Motor neuron (in vitro differentiated cells): ENCODE results near the gene OSBPL10. TPM values are rescaled to one million over a fixed set of nuclear protein-coding genes. Genes with fewer than 3 reads are reported as not detected.

Experiments
- ATAC-seq, 8 experiments: fragments of 200-7000 bp; cut with Tn5 transposase; replicated peaks in 6 of 8; 2 replicates each; pipeline ENCODE4 v1.8.0; 2021; ENCODE audit warnings: mild to moderate bottlenecking in 8 of 8, moderate library complexity in 8 of 8
- H3K27ac ChIP-seq, 2 donors: fragments of 250-450 bp; sonication (Bioruptor Pico); 2 replicates each; pipeline ENCODE4 v1.9.0; 2021; ENCODE audit warnings: antibody characterized with exemption in 2 of 2, mild to moderate bottlenecking in 2 of 2, moderate library complexity in 1 of 2
- H3K4me1 ChIP-seq, 2 donors: fragments of 250-450 bp; sonication (Bioruptor Pico); replicated peaks in 1 of 2; 2 replicates each; pipeline ENCODE4 v1.6.1; 2021; ENCODE audit warnings: antibody characterized with exemption in 2 of 2, mild to moderate bottlenecking in 2 of 2, moderate library complexity in 1 of 2
- H3K4me3 ChIP-seq, 5 donors: fragments of 250-450 bp; sonication (Bioruptor Pico); 2 replicates each; pipeline ENCODE4 v1.9.0; 2021; ENCODE audit warnings: antibody characterized with exemption in 5 of 5, mild to moderate bottlenecking in 5 of 5, moderate library complexity in 4 of 5
- WGBS, 10 experiments: fragments of 450-650 bp; shearing (Covaris generic); methylation state at CpG; one replicate each; pipeline ENCODE4 v1.0.0; 2022; 5-methylcytosine and 5-hydroxymethylcytosine counted together
- in situ Hi-C, 9 experiments: fragments of 400-800 bp; cut with MboI; loops; one replicate each; pipeline ENCODE4 v1.15.0; 2021; ENCODE audit warnings: low sequenced_read_pairs in 9 of 9, low pct_unique_long_range_greater_than_20kb in 2 of 9; ENCODE audit not compliant: unreplicated experiment in 9 of 9
- total RNA-seq, 8 experiments: library from RNA; unstranded; fragments of 300-600 nt; gene quantifications; 2 replicates each; pipeline versions ENCODE4 v1.2.3 to v1.2.4, GENCODE V29; 2022

The OSBPL10 gene
- total RNA-seq, 8 experiments from 2014 or later, result 1.9 to 35.0 (median 2.9) TPM

GRCh38 chr3:31635545-31635944 is 345.5 kb downstream of the OSBPL10 start:
- Histone ChIP-seq H3K4me3 (no peak overlapping the region), H3K27ac (no peak overlapping the region), H3K4me1 (no peaks in the 10 kb centered on the region)
- in situ Hi-C loops, result no loop called here
- WGBS, 10 experiments, result 0 to 100% (median 89%) methylated on average over 1 of the region's 1 CpG; no CpG with 5 or more reads in 3 of the 10 experiments
- peak in 3 of 8 experiments; percentile 35 to 55 (median 48) for ATAC-seq

- ATAC-seq, result peak in 3 of 8 experiments; percentile 32 to 58 (median 45)
- H3K4me1 ChIP-seq, result no peaks in the 10 kb centered on the region
- 0 to 100% (median 83%) methylated on average over 2 of the region's 2 CpGs; no CpG with 5 or more reads in 5 of the 10 experiments for WGBS, 10 experiments
- in situ Hi-C loops, result no loop called here
- no peak overlapping the region for H3K4me3 ChIP-seq
- no peak overlapping the region for H3K27ac ChIP-seq
Measured at GRCh38 chr3:31634476-31634875, 346.6 kb downstream of the OSBPL10 start.

GRCh38 chr3:31629054-31629453 is 352.0 kb downstream of the OSBPL10 start:
- Histone ChIP-seq H3K4me1 (no peaks in the 10 kb centered on the region), H3K27ac (no peak overlapping the region), H3K4me3 (no peak overlapping the region)
- ATAC-seq, result no peak
- WGBS, 10 experiments, result 73 to 100% (median 87%) methylated on average over 1 to 5 of the region's 5 CpGs; no CpG with 5 or more reads in 1 of the 10 experiments
- in situ Hi-C loops, result no loop called here

- no peak for ATAC-seq
- WGBS, 10 experiments, result 31 to 93% (median 84%) methylated on average over 1 to 2 of the region's 2 CpGs
- in situ Hi-C loops, result no loop called here
Measured at GRCh38 chr3:31625358-31625757, 355.7 kb downstream of the OSBPL10 start.

GRCh38 chr3:31624083-31624709 is 356.9 kb downstream of the OSBPL10 start:
- in situ Hi-C loops, result no loop called here
- WGBS, 10 experiments, result 64 to 100% (median 90%) methylated on average over 1 to 6 of the region's 6 CpGs
- Histone ChIP-seq H3K4me1 (no peaks in the 10 kb centered on the region), H3K4me3 (no peak overlapping the region), H3K27ac (no peak overlapping the region)
- peak in 3 of 8 experiments; percentile 27 to 76 (median 65) for ATAC-seq

More at GRCh38 chr3:31625358-31625757, 355.7 kb downstream of the OSBPL10 start:
- no peaks in the 10 kb centered on the region for H3K4me1 ChIP-seq
- no peak overlapping the region for H3K4me3 ChIP-seq
- no peak overlapping the region for H3K27ac ChIP-seq

GRCh38 chr3:31622636-31623288 is 358.3 kb downstream of the OSBPL10 start:
- Histone ChIP-seq H3K4me3 (no peak overlapping the region), H3K27ac (no peak overlapping the region), H3K4me1 (no peaks in the 10 kb centered on the region)
- ATAC-seq, result no peak
- 67 to 100% (median 91%) methylated on average over 1 to 4 of the region's 4 CpGs for WGBS, 10 experiments
- in situ Hi-C loops, result no loop called here

GRCh38 chr3:31621314-31621713 is 359.7 kb downstream of the OSBPL10 start:
- in situ Hi-C loops, result no loop called here
- WGBS, 10 experiments, result 34 to 100% (median 95%) methylated on average over 2 to 3 of the region's 3 CpGs
- Histone ChIP-seq H3K4me3 (no peak overlapping the region), H3K4me1 (no peaks in the 10 kb centered on the region), H3K27ac (no peak overlapping the region)
- peak in 3 of 8 experiments; percentile 8 to 45 (median 44) for ATAC-seq

GRCh38 chr3:31620656-31621055 is 360.4 kb downstream of the OSBPL10 start:
- no peak overlapping the region for H3K27ac ChIP-seq
- H3K4me3 ChIP-seq, result no peak overlapping the region
- 80 to 100% (median 95%) methylated on average over 1 of the region's 1 CpG; no CpG with 5 or more reads in 4 of the 10 experiments for WGBS, 10 experiments
- H3K4me1 ChIP-seq, result peaks cover 0 to 3% of the 10 kb centered on the region in 2 donors
- ATAC-seq, result no peak
- in situ Hi-C loops, result no loop called here

- no peak overlapping the region for H3K27ac ChIP-seq
- H3K4me1 ChIP-seq, result peaks cover 0 to 3% of the 10 kb centered on the region in 2 donors
- ATAC-seq, result no peak
- H3K4me3 ChIP-seq, result no peak overlapping the region
- in situ Hi-C loops, result no loop called here
- WGBS, 10 experiments, result 67 to 100% (median 88%) methylated on average over 1 to 2 of the region's 2 CpGs
Measured at GRCh38 chr3:31616711-31617110, 364.4 kb downstream of the OSBPL10 start.

- Histone ChIP-seq H3K4me3 (no peak overlapping the region), H3K4me1 (peaks cover 0 to 3% of the 10 kb centered on the region in 2 donors), H3K27ac (no peak overlapping the region)
- 49 to 95% (median 75%) methylated on average over 1 to 4 of the region's 4 CpGs for WGBS, 10 experiments
- in situ Hi-C loops, result no loop called here
- ATAC-seq, result no peak
Measured at GRCh38 chr3:31615071-31615875, 365.8 kb downstream of the OSBPL10 start.

- 50 to 100% (median 67%) methylated on average over 2 to 5 of the region's 5 CpGs for WGBS, 10 experiments
Measured at GRCh38 chr3:31614162-31614921, 366.7 kb downstream of the OSBPL10 start.

GRCh38 chr3:31613654-31614053 is 367.4 kb downstream of the OSBPL10 start:
- Histone ChIP-seq H3K4me1 (peaks cover 0 to 3% of the 10 kb centered on the region in 2 donors), H3K27ac (no peak overlapping the region), H3K4me3 (no peak overlapping the region)
- in situ Hi-C loops, result no loop called here
- no peak for ATAC-seq
- 66 to 100% (median 89%) methylated on average over 1 to 4 of the region's 4 CpGs for WGBS, 10 experiments

More at GRCh38 chr3:31614162-31614921, 366.7 kb downstream of the OSBPL10 start:
- in situ Hi-C loops, result no loop called here
- no peak overlapping the region for H3K4me3 ChIP-seq
- peak in 1 of 8 experiments; percentile 22 for ATAC-seq
- H3K27ac ChIP-seq, result no peak overlapping the region
- peaks cover 0 to 3% of the 10 kb centered on the region in 2 donors for H3K4me1 ChIP-seq
